ENCODE data around the gene CAMTA1.

The CAMTA1 gene

GRCh38 chr1:7646981-7647901 is 862.0 kb downstream of the CAMTA1 start:
- peak; percentile 52 to 83 for DNase-seq (ENCODE audit: low read depth in 1 of 2, low spot score in 1 of 2)
- no peak for TF ChIP-seq JUND (IDR thresholded peaks at IDR 0.05; ENCODE audit: low read depth)
- in situ Hi-C loops (cut with HindIII; ENCODE audit: low pct_unique_long_range_greater_than_20kb, low sequenced_read_pairs), result no loop called here

- no peak for TF ChIP-seq JUND (IDR thresholded peaks at IDR 0.05; ENCODE audit: low read depth)
- in situ Hi-C loops (cut with HindIII; ENCODE audit: low pct_unique_long_range_greater_than_20kb, low sequenced_read_pairs), result no loop called here
- peak in 1 of 2 experiments; percentile 51 for DNase-seq (ENCODE audit: low read depth in 1 of 2, low spot score in 1 of 2)
These were observed 863.6 kb downstream of the CAMTA1 start for GRCh38 chr1:7648761-7649384.

DNA sequence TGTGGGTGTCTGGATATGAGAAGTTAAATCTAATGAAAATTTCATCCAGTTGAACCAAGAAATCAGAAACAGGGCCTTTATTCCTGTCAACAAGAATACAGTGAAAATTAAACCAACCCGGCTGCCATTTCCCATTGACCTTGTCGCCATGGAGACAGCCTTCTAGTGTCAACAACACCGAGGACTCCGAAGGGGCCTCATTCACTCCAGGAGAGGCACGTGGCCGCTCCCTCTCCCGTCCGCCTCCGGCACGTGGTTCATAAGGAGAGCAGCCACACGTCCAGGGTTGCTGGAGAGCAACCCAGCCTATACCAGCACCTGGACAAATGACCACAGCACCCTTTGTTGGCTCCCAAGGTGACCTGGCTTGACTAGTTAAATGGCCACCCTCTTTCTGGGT is 865.5 kb downstream of the CAMTA1 start:
- TF ChIP-seq JUND (IDR thresholded peaks at IDR 0.05; ENCODE audit: low read depth), result no peak
- in situ Hi-C loops (cut with HindIII; ENCODE audit: low pct_unique_long_range_greater_than_20kb, low sequenced_read_pairs), result no loop called here
- no peak for DNase-seq (ENCODE audit: low read depth in 1 of 2, low spot score in 1 of 2)

DNA sequence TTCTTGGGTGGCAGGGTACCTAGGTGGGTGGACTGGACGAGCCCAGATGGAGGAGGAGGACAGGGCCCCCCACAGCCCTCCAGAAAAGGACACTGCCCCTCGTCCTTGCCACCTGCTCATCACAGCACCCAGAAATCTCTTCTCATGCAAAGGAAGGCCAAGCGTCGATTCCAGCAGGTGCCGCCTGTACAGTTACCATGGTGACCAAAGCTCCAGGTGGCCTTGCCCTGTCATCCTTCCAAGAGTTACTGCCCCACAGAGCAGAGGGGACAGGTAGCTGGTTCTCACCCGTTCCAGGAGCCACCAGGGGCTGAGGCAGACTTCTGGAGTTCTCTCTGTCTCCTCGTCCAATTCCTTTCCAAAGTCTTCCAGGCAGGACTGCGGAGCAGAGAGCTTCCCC is 865.9 kb downstream of the CAMTA1 start:
- in situ Hi-C loops (cut with HindIII; ENCODE audit: low pct_unique_long_range_greater_than_20kb, low sequenced_read_pairs), result no loop called here
- no peak for TF ChIP-seq JUND (IDR thresholded peaks at IDR 0.05; ENCODE audit: low read depth)
- DNase-seq (ENCODE audit: low read depth in 1 of 2, low spot score in 1 of 2), result no peak

GRCh38 chr1:7652061-7652460 is 866.8 kb downstream of the CAMTA1 start:
- DNase-seq (ENCODE audit: low read depth in 1 of 2, low spot score in 1 of 2), result no peak
- no peak for TF ChIP-seq JUND (IDR thresholded peaks at IDR 0.05; ENCODE audit: low read depth)
- in situ Hi-C loops (cut with HindIII; ENCODE audit: low pct_unique_long_range_greater_than_20kb, low sequenced_read_pairs), result no loop called here

DNA sequence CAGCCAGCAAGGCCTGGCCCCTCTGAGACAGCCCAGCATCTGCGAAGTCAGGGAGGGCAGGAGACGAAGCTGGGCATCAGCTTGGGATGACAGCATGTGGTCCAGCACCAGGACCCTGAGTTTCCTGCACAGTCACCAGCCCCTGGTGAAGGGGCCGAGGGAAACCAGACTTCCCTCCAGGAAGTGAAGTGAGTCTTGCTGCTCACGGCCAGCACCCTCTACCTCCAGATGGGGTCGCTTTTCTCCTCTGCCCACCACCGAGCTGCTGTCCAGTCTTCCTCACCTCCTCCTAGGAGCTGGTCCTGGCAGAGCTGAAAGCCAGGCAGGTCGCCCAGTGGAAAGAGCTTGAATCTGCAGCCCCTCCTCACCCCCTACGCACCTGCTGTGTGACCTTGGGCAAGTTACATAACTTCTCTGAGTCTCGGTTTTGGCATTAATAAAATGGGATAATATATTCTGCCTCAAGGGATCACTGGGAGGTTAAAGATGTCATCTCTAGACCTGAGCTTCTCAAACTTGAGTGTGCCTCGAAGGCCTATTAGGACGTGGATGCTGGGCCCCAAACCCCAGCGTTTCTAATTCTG is 867.4 kb downstream of the CAMTA1 start:
- in situ Hi-C loops (cut with HindIII; ENCODE audit: low pct_unique_long_range_greater_than_20kb, low sequenced_read_pairs), result no loop called here

DNA sequence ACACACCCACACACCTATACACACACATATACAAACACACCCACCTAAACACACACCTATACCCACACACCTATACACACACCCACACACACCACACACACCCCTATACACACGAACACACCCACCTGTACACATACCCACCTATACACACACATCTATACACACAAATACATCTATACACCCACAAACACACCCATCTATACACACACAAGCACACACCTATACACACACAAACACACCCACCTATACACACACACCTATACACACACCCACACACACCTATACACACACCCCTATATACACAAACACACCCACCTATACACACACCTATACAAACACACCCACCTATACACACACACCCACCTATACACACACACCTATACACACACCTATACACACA is 869.5 kb downstream of the CAMTA1 start:
- in situ Hi-C loops (cut with HindIII; ENCODE audit: low pct_unique_long_range_greater_than_20kb, low sequenced_read_pairs), result no loop called here
- TF ChIP-seq JUND (IDR thresholded peaks at IDR 0.05; ENCODE audit: low read depth), result no peak
- DNase-seq (ENCODE audit: low read depth in 1 of 2, low spot score in 1 of 2), result no peak

More for the DNA sequence above, 867.4 kb downstream of the CAMTA1 start:
- TF ChIP-seq JUND (IDR thresholded peaks at IDR 0.05; ENCODE audit: low read depth), result no peak
- DNase-seq (ENCODE audit: low read depth in 1 of 2, low spot score in 1 of 2), result no peak

DNA sequence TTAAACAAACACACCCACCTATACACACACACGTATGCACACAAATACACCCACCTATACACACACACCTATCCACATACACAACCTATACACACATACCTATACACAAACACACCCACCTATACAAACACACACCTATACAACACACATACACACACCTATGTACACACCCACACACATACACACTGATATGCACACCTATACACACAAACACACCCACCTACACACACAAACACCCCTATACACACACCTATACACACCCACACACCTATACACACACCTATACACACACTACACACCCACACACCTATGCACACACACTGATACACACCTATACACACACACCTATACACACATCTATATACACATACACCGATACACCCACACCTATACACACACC is 870.1 kb downstream of the CAMTA1 start:
- in situ Hi-C loops (cut with HindIII; ENCODE audit: low pct_unique_long_range_greater_than_20kb, low sequenced_read_pairs), result no loop called here
- no peak for TF ChIP-seq JUND (IDR thresholded peaks at IDR 0.05; ENCODE audit: low read depth)
- DNase-seq (ENCODE audit: low read depth in 1 of 2, low spot score in 1 of 2), result no peak

DNA sequence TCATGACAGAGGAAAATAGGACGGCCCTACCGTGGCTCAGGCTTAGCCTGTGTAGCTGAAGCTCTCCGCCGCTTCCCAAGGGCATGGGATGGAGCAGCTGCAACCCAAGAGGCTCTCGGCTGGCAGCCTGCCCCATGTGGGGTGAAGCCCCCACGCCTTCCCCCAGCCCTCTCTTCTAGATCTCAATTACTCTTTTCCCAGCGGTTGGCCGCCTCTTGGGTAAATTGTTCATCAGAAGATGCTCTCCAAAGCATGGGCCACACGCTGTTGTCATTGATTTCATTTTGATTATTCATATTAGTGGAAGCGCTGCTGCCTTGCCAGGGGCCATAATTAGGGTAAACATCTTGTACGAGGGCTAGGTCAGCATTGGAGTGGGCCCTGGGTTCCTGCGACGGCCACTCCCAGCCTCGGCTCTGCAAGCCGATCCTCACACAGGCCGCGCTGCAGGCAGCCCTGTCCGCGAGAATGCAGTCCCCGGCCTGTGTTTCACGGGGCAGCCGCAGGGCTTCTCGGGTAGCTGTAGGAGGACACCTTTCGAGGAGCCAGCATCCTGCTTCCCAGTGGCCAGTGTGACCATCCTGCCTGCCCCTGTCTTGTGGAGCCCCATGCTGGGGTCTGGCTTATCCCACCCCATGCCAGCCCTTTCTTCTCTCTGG is 871.4 kb downstream of the CAMTA1 start:
- no peak for TF ChIP-seq JUND (IDR thresholded peaks at IDR 0.05; ENCODE audit: low read depth)
- in situ Hi-C loops (cut with HindIII; ENCODE audit: low pct_unique_long_range_greater_than_20kb, low sequenced_read_pairs), result no loop called here
- no peak for DNase-seq (ENCODE audit: low read depth in 1 of 2, low spot score in 1 of 2)

DNA sequence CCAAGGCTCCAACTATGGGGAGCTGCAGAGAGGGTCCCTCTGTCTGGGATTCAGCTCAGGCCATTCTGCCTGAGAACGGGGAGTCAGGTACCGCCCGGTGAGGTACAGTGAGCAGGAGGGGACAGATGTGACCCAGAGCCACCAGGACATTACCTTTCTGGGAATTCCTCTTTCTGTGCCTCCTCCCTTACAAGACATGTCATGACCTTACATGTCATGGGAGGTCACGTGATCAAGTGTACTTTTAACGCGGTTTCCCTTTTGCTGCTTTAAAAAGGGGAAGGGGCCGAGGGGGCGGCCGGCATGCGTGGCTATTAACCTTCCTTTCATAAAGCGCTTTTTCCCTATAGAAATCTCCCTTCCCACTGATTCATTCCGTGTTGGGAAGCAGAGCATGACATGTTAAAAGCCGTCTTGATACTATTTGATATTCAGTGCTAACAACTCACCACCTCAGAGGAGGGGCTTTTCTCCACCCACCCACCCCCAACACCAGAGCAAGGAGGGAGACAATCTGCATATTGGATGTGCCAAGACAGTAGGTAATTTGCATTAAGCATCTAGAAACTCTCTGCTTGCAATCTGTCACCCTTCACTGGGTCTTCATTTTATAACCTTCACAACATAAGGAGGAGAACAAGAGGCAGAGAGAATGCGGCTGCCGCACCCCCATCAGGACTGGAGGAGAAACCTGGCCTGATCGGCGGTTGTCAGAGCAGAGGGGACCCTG is 872.2 kb downstream of the CAMTA1 start:
- TF ChIP-seq JUND (IDR thresholded peaks at IDR 0.05; ENCODE audit: low read depth), result no peak
- in situ Hi-C loops (cut with HindIII; ENCODE audit: low pct_unique_long_range_greater_than_20kb, low sequenced_read_pairs), result no loop called here
- DNase-seq (ENCODE audit: low read depth in 1 of 2, low spot score in 1 of 2), result no peak

DNA sequence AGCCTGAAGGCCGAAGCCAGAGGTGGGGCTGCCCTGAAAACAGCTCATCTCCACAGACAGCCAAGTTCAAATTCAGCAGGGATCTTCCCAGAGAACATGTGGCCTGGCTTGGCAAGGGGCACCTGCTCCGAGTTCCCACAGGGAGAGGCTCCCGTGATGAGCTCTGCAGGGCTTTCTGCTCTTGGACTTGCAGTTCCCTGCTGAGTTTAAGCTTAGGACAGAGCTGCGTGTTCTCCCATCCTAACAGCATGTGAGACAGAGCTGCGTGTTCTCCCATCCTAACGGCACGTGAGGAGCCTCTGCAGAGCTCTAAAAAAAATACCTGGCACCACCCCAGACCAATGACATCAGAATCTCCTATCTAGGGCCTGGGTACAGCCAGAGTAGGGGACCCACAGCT is 872.8 kb downstream of the CAMTA1 start:
- no peak for DNase-seq (ENCODE audit: low read depth in 1 of 2, low spot score in 1 of 2)
- in situ Hi-C loops (cut with HindIII; ENCODE audit: low pct_unique_long_range_greater_than_20kb, low sequenced_read_pairs), result no loop called here
- no peak for TF ChIP-seq JUND (IDR thresholded peaks at IDR 0.05; ENCODE audit: low read depth)

- no peak for DNase-seq (ENCODE audit: low read depth in 1 of 2, low spot score in 1 of 2)
- in situ Hi-C loops (cut with HindIII; ENCODE audit: low pct_unique_long_range_greater_than_20kb, low sequenced_read_pairs), result no loop called here
- no peak for TF ChIP-seq JUND (IDR thresholded peaks at IDR 0.05; ENCODE audit: low read depth)
These were observed 874.3 kb downstream of the CAMTA1 start for GRCh38 chr1:7659514-7659913.
